Testis (tissue), 2 donors: Measurements from ENCODE around the gene ATXN7.

Experiments
- POLR2A ChIP-seq: fragments of 450-650 bp; IDR thresholded peaks from one replicate; pipeline ENCODE4 v1.6.1; 2017; ENCODE audit warnings: antibody characterized with exemption, mild to moderate bottlenecking, moderate library complexity
- TF ChIP-seq, protein P1 (sequence below), 3 experiments: fragments of 450-650 bp in 2 of 3; fragments of 200-600 bp in 1 of 3; sonication (generic) in 1 of 3; IDR thresholded peaks; one replicate each; pipeline ENCODE4 v1.5.1; 2016 to 2019; ENCODE audit warnings: antibody characterized with exemption in 3 of 3, mild to moderate bottlenecking in 2 of 3, moderate library complexity in 1 of 3

DNA sequence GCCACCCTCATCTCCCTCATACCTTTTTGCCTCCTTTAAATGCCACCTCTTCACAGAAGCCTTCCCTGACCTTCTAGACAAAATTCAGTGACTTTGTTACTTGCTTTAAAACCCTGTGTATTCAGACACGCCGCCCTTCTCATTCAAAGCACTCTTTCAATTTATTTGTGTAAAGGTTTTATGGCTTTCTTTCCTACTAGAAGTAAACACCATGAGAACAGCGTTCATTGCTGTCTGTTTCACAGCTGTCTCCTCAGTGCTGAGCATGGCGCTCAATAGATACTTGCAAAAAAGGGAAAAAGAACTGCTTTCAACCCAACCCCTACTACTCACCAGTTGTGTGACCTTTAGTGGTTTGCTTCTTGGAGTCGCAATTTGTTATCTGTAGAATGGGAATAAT is 17.0 kb downstream of the ATXN7 start:
- TF ChIP-seq, protein P1, sequence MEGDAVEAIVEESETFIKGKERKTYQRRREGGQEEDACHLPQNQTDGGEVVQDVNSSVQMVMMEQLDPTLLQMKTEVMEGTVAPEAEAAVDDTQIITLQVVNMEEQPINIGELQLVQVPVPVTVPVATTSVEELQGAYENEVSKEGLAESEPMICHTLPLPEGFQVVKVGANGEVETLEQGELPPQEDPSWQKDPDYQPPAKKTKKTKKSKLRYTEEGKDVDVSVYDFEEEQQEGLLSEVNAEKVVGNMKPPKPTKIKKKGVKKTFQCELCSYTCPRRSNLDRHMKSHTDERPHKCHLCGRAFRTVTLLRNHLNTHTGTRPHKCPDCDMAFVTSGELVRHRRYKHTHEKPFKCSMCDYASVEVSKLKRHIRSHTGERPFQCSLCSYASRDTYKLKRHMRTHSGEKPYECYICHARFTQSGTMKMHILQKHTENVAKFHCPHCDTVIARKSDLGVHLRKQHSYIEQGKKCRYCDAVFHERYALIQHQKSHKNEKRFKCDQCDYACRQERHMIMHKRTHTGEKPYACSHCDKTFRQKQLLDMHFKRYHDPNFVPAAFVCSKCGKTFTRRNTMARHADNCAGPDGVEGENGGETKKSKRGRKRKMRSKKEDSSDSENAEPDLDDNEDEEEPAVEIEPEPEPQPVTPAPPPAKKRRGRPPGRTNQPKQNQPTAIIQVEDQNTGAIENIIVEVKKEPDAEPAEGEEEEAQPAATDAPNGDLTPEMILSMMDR (IDR thresholded peaks at IDR 0.05), result no peak
- no peak for TF ChIP-seq POLR2A
